ENCODE results near the gene POLH.

GRCh38 chr6:43645613-43645964 is 69.6 kb downstream of the POLH start:
- TF ChIP-seq MAX (IDR thresholded peaks at IDR 0.05; ENCODE audit: low read depth) (no peak), RCOR1 (IDR thresholded peaks at IDR 0.05; ENCODE audit: low read length) (no peak), FOSL2 (IDR thresholded peaks at IDR 0.05; ENCODE audit: borderline replicate concordance, low read depth) (no peak), RXRA (IDR thresholded peaks at IDR 0.05; ENCODE audit: borderline replicate concordance, low read depth) (no peak), POLR2AphosphoS5 (IDR thresholded peaks at IDR 0.05; ENCODE audit: low read depth, low read length) (no peak), USF2 (IDR thresholded peaks at IDR 0.05; ENCODE audit: borderline replicate concordance, low read depth, low read length) (no peak), GATA2 (CRISPR knock-in tag; IDR thresholded peaks at IDR 0.05) (no peak), EP300 (IDR thresholded peaks at IDR 0.05; ENCODE audit: borderline replicate concordance in 1 of 2, low read depth in 1 of 2, low read length in 1 of 2) (no peak), CTCF (IDR thresholded peaks at IDR 0.05) (no peak), RFX5 (IDR thresholded peaks at IDR 0.05; ENCODE audit: low read length) (no peak), MXI1 (IDR thresholded peaks at IDR 0.05; ENCODE audit: low read depth, low read length) (no peak), REST (IDR thresholded peaks at IDR 0.05; ENCODE audit: low read depth, low read length) (no peak)

All from SK-N-SH (cell line).